ENCODE results near the gene PPP2R3A.

PPP2R3A gene

DNA sequence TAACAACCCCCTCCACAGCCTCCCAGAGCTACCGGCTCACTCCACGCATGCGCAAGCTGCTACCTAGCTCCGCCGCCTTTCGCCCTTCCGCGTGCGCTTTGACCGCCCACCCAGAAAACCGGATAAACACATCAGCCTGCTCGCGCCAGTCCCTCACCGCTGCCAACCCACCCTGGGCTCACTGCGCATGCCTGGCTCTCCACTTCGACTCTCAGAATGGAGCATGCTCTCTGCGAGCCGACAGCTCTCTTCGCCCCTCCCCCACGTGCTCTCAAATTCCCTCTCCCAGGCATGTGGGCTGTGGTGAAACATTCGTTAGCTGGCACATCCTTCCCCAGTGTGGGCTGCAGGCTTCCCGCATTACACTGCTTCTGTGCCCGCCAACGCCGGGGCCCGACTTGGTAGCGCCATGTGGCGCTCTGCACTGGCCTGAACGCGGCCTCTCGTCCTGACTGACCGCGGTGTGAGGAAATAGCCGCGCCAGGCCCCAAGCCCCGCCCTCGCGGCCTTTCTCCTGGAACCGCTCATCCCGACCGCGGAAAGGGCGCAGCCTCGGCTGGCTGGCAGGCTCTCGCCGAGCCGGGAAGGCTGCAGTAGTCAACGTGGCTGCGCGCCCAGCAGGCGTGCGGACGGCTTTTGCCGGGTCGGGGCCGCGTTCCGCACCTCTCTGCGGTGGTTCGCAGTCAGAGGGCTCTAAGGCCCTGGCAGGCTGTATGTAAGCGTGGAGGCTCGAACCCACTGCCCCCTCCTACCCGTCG is 231.1 kb downstream of the PPP2R3A start:
- DNase-seq: peak; percentile 99

DNA sequence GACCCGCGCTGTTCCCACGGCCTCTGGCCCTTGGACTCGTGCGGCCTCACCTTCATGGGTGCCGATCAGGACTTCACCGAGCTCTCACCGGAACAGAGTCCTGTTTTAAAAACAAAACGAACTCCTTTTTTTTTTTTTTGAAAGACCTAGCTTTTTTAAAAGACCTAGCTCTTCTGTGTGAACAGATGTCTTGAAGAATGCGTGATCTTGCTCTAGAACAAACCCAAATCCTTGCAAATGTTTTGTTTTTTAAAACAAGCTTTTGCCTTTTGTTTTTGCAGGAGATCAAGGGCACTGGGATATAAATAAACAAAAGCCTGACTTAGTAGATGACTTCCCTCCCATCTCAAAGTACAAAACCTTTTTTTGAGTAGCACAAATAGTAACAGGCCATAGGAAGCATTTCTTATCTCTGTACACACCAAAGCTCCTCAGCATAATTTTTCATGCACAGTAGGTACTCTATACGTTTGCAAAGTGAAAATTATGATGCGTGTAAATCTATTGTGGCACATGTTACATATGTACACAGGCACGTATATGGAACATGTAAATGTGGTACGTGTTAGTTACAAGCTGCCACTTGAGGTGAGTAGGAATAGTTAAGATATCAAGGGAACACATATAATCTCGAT is 231.7 kb downstream of the PPP2R3A start:
- peak; percentile 68 for DNase-seq
